Panc1 (cell line): Measurements from ENCODE around the gene FRG2. TPM values are rescaled to one million over a fixed set of nuclear protein-coding genes. Genes with fewer than 3 reads are reported as not detected.
"Not testable (repeated sequence)": the region's sequence is repeated elsewhere in the genome, so short reads cannot be mapped to it uniquely, and the experiment has no call there.

ENCODE experiments used
- ATAC-seq: fragments of 200-7000 bp; cut with Tn5 transposase; 2 replicates; pipeline ENCODE4 v1.9.1; 2020; ENCODE audit warnings: mild to moderate bottlenecking, moderate library complexity
- BruUV-seq: library from RNA; stranded (reverse); fragments of 400-500 nt; replicated peaks from 2 replicates; lab custom pipeline; 2021; lab: Mats Ljungman, UMichigan
- CTCF ChIA-PET: fragments of 300-600 bp; sonication (Branson Sonifier 250); formaldehyde crosslinking; loops from one replicate; lab custom pipeline; 2022; ENCODE audit warnings: antibody characterized with exemption; lab: Charles Lee
- POLR2A ChIA-PET: fragments of 300-600 bp; sonication (Branson Sonifier 250); formaldehyde crosslinking; loops from one replicate; lab custom pipeline; 2022; ENCODE audit warnings: antibody characterized with exemption; lab: Charles Lee
- DNase-seq: peaks from one replicate; pipeline ENCODE4 v3.0.0-alpha.2; 2010; ENCODE audit warnings: low read depth, low spot score
- H3K27ac ChIP-seq: 2 replicates; pipeline ENCODE4 v1.5.1; 2011; ENCODE audit warnings: mild to moderate bottlenecking, low read length, inconsistent platforms
- H3K27me3 ChIP-seq: fragments of 200-500 bp; sonication (Bioruptor generic); 2 replicates; pipeline ENCODE4 v1.6.0; 2014; ENCODE audit warnings: low read length, inconsistent platforms; ENCODE audit not compliant: control insufficient read depth, insufficient read depth
- H3K36me3 ChIP-seq: fragments of 200-500 bp; sonication (Bioruptor generic); 2 replicates; pipeline ENCODE4 v1.5.1; 2014; ENCODE audit warnings: inconsistent platforms, mild to moderate bottlenecking, low read length, moderate library complexity; ENCODE audit not compliant: control insufficient read depth, insufficient read depth
- H3K4me1 ChIP-seq: 2 replicates; pipeline ENCODE4 v1.5.1; 2011; ENCODE audit warnings: inconsistent platforms, mild to moderate bottlenecking, low read length, moderate library complexity; ENCODE audit not compliant: control insufficient read depth, insufficient read depth
- H3K4me3 ChIP-seq, 2 experiments: 2 replicates each; pipeline ENCODE4 v1.5.1; 2011 to 2012; ENCODE audit warnings: low read depth in 2 of 2, low read length in 2 of 2, mild to moderate bottlenecking in 2 of 2, inconsistent platforms in 1 of 2, moderate library complexity in 1 of 2
- H3K9me3 ChIP-seq: fragments of 200-500 bp; sonication (Bioruptor generic); 2 replicates; pipeline ENCODE4 v1.5.1; 2014; ENCODE audit warnings: low read depth, mild to moderate bottlenecking, inconsistent platforms, low read length, moderate library complexity; ENCODE audit not compliant: control insufficient read depth, insufficient read depth
- POLR2AphosphoS5 ChIP-seq: IDR thresholded peaks from 2 replicates; pipeline ENCODE4 v1.6.1; 2012; ENCODE audit warnings: mild to moderate bottlenecking, low read depth, low read length, moderate library complexity
- REST ChIP-seq, 2 experiments: IDR thresholded peaks; 2 replicates each; pipeline ENCODE4 v1.6.1; 2011 to 2012; ENCODE audit warnings: low read depth in 2 of 2, control low read depth in 1 of 2, low read length in 1 of 2, mild to moderate bottlenecking in 1 of 2, moderate library complexity in 1 of 2; ENCODE audit not compliant: insufficient read depth in 1 of 2
- SIN3A ChIP-seq: IDR thresholded peaks from 2 replicates; pipeline ENCODE4 v1.6.1; 2012; ENCODE audit warnings: low read depth, mild to moderate bottlenecking, low read length, moderate library complexity, borderline replicate concordance; ENCODE audit not compliant: insufficient read depth
- TCF7L2 ChIP-seq: IDR thresholded peaks from 2 replicates; pipeline ENCODE4 v1.6.1; 2011; ENCODE audit warnings: mild to moderate bottlenecking, low read depth, low read length, inconsistent platforms
- in situ Hi-C: cut with HindIII; loops from 2 replicates; pipeline ENCODE4 v1.10.0; 2016; ENCODE audit warnings: low sequenced_read_pairs, low pct_unique_long_range_greater_than_20kb
- intact Hi-C: fragments of 100-400 bp; cut with micrococcal nuclease; formaldehyde crosslinking; loops from one replicate; pipeline ENCODE4 v1.10.0; 2022; ENCODE audit not compliant: unreplicated experiment
- total RNA-seq: library from RNA; stranded (reverse); gene quantifications from one replicate; pipeline ENCODE4 v1.2.1, GENCODE V29; 2021; ENCODE audit not compliant: unreplicated experiment
- TF ChIP-seq, protein P1 (sequence below): fragments of 450-650 bp; IDR thresholded peaks from 2 replicates; pipeline ENCODE4 v1.5.1; 2017; ENCODE audit warnings: mild to moderate bottlenecking

FRG2 gene
- total RNA-seq, 1 experiment from 2014 or later, result not detected

DNA sequence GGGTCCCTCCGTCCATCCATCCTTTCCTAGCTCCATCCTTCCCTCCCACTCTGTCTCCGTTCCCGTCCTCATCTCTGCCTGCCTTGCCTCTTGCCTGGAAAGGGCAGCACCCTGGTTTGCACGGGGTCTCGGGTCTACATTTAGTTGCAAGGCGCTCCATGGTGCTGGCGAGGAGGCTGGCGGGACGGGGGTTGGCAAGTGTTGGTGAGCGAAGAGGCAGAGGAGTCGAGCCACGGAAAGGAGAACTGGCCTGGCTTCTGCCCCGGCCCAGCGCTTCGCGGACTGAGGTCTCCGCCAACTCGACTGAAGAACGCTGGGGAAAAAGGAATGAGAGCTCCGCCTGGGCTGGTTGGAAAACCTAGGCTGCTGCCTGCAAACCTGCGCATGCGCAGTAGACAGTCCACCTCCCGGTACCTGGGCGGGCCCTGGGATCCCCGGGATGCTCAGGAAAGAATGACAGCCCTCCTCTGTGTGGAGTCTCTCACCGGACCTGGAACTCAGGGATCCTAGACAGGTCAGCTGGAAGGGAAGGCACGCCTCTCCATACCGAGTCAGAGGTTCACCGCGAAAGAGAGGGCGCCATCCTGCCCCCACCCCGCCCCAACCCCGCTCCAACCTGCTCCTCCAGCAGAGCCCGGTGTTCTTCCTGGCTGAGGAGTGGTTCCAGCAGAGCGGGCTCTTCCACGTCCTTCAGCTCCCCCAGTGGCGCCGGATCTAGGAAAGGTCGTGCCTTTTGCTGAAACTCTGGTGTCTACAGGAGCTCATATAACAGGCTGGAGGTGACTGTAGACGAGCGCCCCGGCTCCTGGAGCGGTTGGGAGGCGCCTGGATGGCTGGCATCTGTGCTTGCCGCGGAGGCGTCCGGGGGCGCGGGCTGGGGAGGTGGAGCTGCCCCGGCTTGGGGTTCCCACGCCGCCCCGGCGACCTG is 6.0 kb downstream of the FRG2 start:
- Histone ChIP-seq H3K27me3 (no peaks in the 10 kb centered on the region; the same call in 1 of the 2 replicates), H3K9me3 (no peaks in the 10 kb centered on the region), H3K4me1 (no peaks in the 10 kb centered on the region), H3K36me3 (no peaks in the 10 kb centered on the region), H3K27ac (no peak overlapping the region), H3K4me3 (peak overlapping the region; percentile 25 to 50)
- ATAC-seq (peak; percentile 89), DNase-seq (no peak)
- POLR2A ChIA-PET, result interaction anchor here (0.6 kb wide), 1 partner anchor 82 kb away, joined by 4 read pairs; no protein-coding TSS in a partner anchor
- BruUV-seq, result no TSS peak
- in situ Hi-C loops (no loop called here), intact Hi-C loops (no loop called here)
- TF ChIP-seq, protein P1, sequence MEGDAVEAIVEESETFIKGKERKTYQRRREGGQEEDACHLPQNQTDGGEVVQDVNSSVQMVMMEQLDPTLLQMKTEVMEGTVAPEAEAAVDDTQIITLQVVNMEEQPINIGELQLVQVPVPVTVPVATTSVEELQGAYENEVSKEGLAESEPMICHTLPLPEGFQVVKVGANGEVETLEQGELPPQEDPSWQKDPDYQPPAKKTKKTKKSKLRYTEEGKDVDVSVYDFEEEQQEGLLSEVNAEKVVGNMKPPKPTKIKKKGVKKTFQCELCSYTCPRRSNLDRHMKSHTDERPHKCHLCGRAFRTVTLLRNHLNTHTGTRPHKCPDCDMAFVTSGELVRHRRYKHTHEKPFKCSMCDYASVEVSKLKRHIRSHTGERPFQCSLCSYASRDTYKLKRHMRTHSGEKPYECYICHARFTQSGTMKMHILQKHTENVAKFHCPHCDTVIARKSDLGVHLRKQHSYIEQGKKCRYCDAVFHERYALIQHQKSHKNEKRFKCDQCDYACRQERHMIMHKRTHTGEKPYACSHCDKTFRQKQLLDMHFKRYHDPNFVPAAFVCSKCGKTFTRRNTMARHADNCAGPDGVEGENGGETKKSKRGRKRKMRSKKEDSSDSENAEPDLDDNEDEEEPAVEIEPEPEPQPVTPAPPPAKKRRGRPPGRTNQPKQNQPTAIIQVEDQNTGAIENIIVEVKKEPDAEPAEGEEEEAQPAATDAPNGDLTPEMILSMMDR, result no peak
- TF ChIP-seq SIN3A, result no peak
- no peak for TF ChIP-seq REST (IDR thresholded peaks at IDR 0.05; ENCODE audit: insufficient read depth in 1 of 2, low read depth in 2 of 2, low read length in 1 of 2)
- TF ChIP-seq POLR2AphosphoS5, result no peak
- no peak for TF ChIP-seq TCF7L2
- CTCF ChIA-PET, result no interaction called here

DNA sequence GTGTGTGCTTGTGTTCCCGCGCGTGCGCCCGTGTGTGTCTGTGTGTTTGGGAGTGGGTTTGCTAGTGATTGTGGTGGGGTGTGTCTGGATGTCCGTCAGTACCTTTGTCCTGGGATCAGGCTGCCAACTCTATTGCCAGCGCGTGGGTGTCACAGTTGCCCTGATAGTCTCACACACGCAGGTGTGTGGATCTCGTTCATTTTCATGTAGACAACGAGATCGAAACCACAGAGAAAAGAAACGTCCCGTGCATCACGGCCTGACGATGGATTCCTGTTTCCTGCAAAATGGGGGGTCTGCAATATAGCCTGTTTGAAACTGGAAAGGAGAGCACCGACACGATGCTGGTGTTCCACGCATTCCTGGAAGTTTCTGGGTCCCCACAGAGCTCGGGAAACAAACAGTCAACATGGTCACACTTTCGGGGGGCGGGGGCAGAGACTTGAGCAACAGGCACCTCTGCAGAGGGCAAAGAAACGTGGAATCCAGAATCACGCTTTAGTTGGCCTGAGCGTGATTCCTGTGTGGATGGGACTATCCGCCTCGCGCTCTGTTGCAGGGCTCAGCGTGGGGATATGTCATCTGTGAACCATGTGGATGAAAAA is 7.1 kb downstream of the FRG2 start:
- H3K27me3 ChIP-seq, H3K36me3 ChIP-seq, H3K4me1 ChIP-seq, intact Hi-C loops, CTCF ChIA-PET, ATAC-seq, BruUV-seq, H3K27ac ChIP-seq, POLR2A ChIA-PET, H3K9me3 ChIP-seq, in situ Hi-C loops, DNase-seq, H3K4me3 ChIP-seq: not testable (repeated sequence)
